Mucosa of stomach (tissue), 1 donor: Measurements from ENCODE around the gene STAB1.

Experiments
- H3K27me3 ChIP-seq: one replicate; pipeline ENCODE4 v1.7.0; 2013; ENCODE audit warnings: mild to moderate bottlenecking, low read length; ENCODE audit not compliant: control insufficient read depth, insufficient read depth
- H3K36me3 ChIP-seq: one replicate; pipeline ENCODE4 v1.7.0; 2013; ENCODE audit warnings: low read length; ENCODE audit not compliant: control insufficient read depth, insufficient read depth
- H3K4me1 ChIP-seq: one replicate; pipeline ENCODE4 v1.7.0; 2013; ENCODE audit warnings: mild to moderate bottlenecking, low read length; ENCODE audit not compliant: control insufficient read depth, insufficient read depth
- H3K4me3 ChIP-seq: one replicate; pipeline ENCODE4 v1.7.0; 2013; ENCODE audit warnings: low read length
- H3K9ac ChIP-seq: one replicate; pipeline ENCODE4 v1.7.0; 2013; ENCODE audit warnings: mild to moderate bottlenecking, low read length, moderate library complexity
- H3K9me3 ChIP-seq: one replicate; pipeline ENCODE4 v1.7.0; 2013; ENCODE audit warnings: mild to moderate bottlenecking, low read length, moderate library complexity; ENCODE audit not compliant: control insufficient read depth
- donor health status: Pancreatic carcinoma.

STAB1 gene

DNA sequence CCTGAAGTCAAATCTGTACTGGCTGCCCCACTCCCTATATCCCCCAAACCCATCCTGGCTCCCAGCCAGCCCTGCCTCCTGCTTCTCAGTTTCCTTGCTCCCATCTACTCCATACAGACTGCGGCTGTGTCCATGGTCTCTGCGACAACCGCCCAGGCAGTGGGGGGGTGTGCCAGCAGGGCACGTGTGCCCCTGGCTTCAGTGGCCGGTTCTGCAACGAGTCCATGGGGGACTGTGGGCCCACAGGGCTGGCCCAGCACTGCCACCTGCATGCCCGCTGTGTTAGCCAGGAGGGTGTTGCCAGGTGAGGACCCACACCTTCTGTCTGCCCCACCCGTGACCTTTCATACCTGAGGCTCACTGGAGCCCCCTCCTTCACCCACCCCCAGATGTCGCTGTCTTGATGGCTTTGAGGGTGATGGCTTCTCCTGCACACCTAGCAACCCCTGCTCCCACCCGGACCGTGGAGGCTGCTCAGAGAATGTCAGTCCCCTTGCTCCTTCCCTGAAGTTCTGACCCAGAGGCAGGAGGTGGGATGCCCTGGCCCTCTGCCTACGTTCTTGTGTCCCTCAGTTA lies 14.7 kb downstream of the STAB1 start:
- H3K4me3 ChIP-seq, result no peak overlapping the region
- H3K27me3 ChIP-seq, result no peaks in the 10 kb centered on the region
- no peaks in the 10 kb centered on the region for H3K36me3 ChIP-seq
- H3K4me1 ChIP-seq, result no peaks in the 10 kb centered on the region
- no peak overlapping the region for H3K9ac ChIP-seq
- H3K9me3 ChIP-seq, result no peaks in the 10 kb centered on the region

GRCh38 chr3:52511509-52511908 lies 16.4 kb downstream of the STAB1 start:
- no peak overlapping the region for H3K4me3 ChIP-seq
- no peaks in the 10 kb centered on the region for H3K4me1 ChIP-seq
- H3K36me3 ChIP-seq, result no peaks in the 10 kb centered on the region
- H3K9me3 ChIP-seq, result no peaks in the 10 kb centered on the region
- no peaks in the 10 kb centered on the region for H3K27me3 ChIP-seq
- H3K9ac ChIP-seq, result no peak overlapping the region

- Histone ChIP-seq H3K36me3 (no peaks in the 10 kb centered on the region), H3K9ac (no peak overlapping the region), H3K9me3 (no peaks in the 10 kb centered on the region), H3K27me3 (peaks cover 4% of the 10 kb centered on the region), H3K4me1 (no peaks in the 10 kb centered on the region), H3K4me3 (no peak overlapping the region)
Observed at GRCh38 chr3:52512105-52512504, 17.0 kb downstream of the STAB1 start.

DNA sequence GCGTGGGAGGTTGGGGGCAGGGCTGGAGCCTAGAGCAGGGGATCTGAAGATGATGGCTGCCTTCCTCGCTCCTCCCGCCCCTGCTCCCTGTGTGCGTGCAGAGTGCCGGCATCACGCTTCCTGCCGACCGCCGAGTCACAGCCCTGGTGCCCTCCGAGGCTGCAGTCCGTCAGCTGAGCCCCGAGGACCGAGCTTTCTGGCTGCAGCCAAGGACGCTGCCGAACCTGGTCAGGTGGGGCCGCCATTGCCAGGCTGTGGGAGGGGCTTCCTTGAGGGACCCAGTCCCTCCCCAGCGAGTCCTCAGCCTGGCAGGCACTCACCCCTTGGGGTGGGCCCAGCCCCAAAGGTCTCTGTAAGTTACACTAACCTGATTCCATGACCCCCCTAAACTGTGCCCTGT lies 17.6 kb downstream of the STAB1 start:
- no peak overlapping the region for H3K4me3 ChIP-seq
- no peaks in the 10 kb centered on the region for H3K9me3 ChIP-seq
- H3K9ac ChIP-seq, result no peak overlapping the region
- H3K36me3 ChIP-seq, result no peaks in the 10 kb centered on the region
- peaks cover 10% of the 10 kb centered on the region for H3K27me3 ChIP-seq
- no peaks in the 10 kb centered on the region for H3K4me1 ChIP-seq

DNA sequence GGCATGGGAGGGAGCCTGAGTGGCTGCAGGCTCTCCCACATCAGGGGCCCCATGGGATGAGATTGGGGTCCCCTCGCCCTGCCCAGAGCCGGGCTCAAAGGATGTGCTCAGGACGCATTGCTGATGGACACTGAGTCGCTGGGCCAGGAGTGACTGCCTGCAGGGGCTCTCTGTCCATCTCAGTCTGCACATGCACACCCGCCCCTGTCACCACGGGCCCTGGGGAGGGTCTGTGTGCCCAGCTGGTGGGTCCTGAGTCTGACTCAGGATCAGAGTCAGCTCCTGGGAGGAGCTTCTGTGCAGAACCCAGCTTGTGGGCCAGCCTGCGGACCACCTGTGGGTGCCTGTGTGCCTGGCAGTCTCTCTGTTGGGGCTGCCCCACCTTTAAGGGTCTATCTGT lies 18.1 kb downstream of the STAB1 start:
- no peak overlapping the region for H3K9ac ChIP-seq
- no peaks in the 10 kb centered on the region for H3K36me3 ChIP-seq
- H3K4me1 ChIP-seq, result peaks cover 4% of the 10 kb centered on the region
- H3K9me3 ChIP-seq, result no peaks in the 10 kb centered on the region
- peaks cover 14% of the 10 kb centered on the region for H3K27me3 ChIP-seq
- H3K4me3 ChIP-seq, result no peak overlapping the region

DNA sequence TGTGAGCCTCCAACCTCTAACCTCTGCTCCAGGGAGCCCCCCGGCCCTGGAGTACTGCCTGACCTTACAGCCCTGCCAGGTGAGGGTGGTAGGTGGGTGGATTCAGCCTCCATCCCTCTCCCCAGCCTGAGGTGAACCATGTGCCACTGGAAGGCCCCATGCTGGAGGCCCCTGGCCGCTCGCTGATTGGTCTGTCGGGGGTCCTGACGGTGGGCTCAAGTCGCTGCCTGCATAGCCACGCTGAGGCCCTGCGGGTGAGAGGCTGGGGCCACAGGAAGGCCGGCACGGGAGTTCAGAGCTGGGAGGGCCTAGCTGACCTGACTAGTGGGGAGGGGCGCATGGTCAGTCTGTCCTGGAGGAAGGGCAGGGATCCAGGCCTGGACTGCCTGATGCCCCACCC lies 19.4 kb downstream of the STAB1 start:
- H3K4me1 ChIP-seq, result peaks cover 8% of the 10 kb centered on the region
- H3K36me3 ChIP-seq, result no peaks in the 10 kb centered on the region
- H3K27me3 ChIP-seq, result peaks cover 17% of the 10 kb centered on the region
- no peaks in the 10 kb centered on the region for H3K9me3 ChIP-seq
- H3K4me3 ChIP-seq, result no peak overlapping the region
- H3K9ac ChIP-seq, result no peak overlapping the region

DNA sequence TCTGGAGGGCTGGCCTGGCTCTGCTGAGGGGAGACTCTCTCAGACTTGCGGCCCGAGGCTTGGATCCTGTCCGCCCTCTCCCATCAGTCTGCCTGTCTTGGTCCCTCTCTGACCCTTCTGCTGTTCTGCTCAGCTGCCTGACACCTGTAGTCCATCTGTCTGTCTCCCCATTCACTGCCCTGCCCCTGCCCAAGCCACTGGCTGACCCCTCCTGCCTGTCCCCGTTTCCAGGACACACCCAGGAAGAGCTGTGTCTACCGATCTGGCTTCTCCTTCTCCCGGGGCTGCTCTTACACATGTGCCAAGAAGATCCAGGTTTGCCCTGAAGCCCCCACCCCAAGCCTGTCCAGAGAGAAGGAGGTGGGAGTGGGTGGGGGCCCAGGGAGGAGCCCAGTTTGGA lies 20.1 kb downstream of the STAB1 start:
- H3K27me3 ChIP-seq, result peaks cover 17% of the 10 kb centered on the region
- no peak overlapping the region for H3K9ac ChIP-seq
- peaks cover 8% of the 10 kb centered on the region for H3K4me1 ChIP-seq
- no peak overlapping the region for H3K4me3 ChIP-seq
- no peaks in the 10 kb centered on the region for H3K36me3 ChIP-seq
- H3K9me3 ChIP-seq, result no peaks in the 10 kb centered on the region

DNA sequence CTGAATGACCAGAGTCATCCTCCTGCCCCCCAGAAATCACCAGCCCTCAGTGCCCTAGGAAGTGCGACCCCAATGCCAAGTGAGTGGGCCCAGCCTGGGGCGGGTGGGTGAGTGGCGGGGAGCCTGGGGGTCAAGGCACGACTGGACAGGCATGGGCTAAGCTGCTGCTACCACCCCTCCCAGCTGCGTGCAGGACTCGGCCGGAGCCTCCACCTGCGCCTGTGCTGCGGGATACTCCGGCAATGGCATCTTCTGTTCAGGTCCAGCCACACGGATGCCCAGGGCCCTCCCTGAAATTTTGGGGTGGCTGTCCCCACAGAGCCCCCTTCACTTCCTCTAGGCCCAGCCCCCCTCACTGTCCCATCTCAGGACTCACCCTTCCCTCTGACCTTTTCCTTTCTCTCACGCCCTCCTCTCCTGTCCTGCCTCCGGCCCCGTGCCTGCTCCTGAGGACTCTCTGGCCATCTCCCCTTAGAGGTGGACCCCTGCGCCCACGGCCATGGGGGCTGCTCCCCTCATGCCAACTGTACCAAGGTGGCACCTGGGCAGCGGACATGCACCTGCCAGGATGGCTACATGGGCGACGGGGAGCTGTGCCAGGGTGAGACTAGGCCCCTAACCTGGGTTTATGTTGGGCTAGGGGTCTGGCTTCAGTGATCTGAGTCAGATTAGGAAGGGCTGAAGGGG lies 21.5 kb downstream of the STAB1 start:
- H3K4me1 ChIP-seq, result peaks cover 8% of the 10 kb centered on the region
- no peaks in the 10 kb centered on the region for H3K9me3 ChIP-seq
- H3K4me3 ChIP-seq, result no peak overlapping the region
- no peaks in the 10 kb centered on the region for H3K36me3 ChIP-seq
- peaks cover 17% of the 10 kb centered on the region for H3K27me3 ChIP-seq
- H3K9ac ChIP-seq, result no peak overlapping the region

DNA sequence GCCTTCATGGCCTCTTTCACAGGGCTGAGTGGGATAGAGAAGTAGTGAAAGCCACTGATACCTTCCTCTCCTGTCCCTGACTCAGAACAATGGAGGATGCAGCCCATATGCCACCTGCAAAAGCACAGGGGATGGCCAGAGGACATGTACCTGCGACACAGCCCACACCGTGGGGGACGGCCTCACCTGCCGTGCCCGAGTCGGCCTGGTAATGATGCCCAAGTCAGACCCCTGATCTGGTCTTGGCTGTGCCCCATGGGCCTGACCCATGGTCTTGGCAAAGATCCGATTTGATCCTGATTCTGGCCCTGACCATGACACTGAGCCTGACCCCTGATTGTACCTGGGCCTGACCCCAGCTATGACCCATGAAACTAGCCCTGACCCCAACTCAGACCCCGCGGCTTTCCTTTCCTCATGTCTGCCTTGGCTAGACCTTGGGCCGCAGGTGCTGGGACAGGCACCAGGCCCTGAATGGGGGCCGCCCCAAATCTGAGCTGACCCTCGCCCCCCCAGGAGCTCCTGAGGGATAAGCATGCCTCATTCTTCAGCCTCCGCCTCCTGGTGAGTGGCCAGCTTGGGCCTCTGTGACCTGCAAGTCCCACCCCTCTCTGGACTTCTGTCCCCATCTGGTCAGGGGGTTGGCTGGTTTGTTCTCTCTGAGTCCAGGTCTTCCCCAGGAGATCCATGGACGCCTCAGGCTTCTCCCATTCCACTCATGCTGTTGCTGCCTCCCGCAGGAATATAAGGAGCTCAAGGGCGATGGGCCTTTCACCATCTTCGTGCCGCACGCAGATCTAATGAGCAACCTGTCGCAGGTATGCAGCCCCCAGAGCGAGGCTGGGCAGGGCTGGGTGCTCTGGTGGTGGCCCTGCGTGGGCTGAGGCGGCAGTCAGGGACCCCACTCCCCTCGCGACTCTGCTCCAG lies 22.9 kb downstream of the STAB1 start:
- Histone ChIP-seq H3K4me3 (no peak overlapping the region), H3K9ac (no peak overlapping the region), H3K36me3 (no peaks in the 10 kb centered on the region), H3K9me3 (no peaks in the 10 kb centered on the region), H3K4me1 (peaks cover 8% of the 10 kb centered on the region), H3K27me3 (peaks cover 17% of the 10 kb centered on the region)

DNA sequence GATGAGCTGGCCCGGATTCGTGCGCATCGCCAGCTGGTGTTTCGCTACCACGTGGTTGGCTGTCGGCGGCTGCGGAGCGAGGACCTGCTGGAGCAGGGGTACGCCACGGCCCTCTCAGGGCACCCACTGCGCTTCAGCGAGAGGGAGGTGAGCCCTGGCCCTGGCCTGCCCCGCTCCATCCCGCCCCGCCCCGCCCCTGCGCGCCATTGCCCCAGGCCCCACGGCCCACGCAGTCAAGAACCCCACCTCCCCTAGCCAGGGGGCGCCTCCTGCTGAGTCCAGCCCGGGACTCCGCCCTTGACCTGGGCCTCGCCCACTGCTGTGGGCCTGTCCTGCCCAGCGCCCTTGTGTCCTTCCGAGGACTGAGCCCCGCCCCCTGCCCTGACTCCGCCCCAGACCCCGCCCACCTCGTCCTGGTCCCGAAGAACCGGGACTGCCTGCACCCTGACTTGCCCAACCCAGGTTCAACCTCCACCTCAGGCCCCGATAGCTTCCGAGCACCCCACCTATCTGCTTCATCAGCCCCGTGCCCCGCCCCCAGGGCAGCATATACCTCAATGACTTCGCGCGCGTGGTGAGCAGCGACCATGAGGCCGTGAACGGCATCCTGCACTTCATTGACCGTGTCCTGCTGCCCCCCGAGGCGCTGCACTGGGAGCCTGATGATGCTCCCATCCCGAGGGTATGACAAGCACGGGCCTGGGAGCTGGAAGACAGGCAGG lies 23.7 kb downstream of the STAB1 start:
- no peaks in the 10 kb centered on the region for H3K9me3 ChIP-seq
- no peak overlapping the region for H3K9ac ChIP-seq
- H3K4me3 ChIP-seq, result no peak overlapping the region
- peaks cover 8% of the 10 kb centered on the region for H3K4me1 ChIP-seq
- H3K27me3 ChIP-seq, result peaks cover 17% of the 10 kb centered on the region
- no peaks in the 10 kb centered on the region for H3K36me3 ChIP-seq

- no peaks in the 10 kb centered on the region for H3K9me3 ChIP-seq
- peaks cover 8% of the 10 kb centered on the region for H3K4me1 ChIP-seq
- H3K36me3 ChIP-seq, result no peaks in the 10 kb centered on the region
- H3K4me3 ChIP-seq, result no peak overlapping the region
- H3K9ac ChIP-seq, result no peak overlapping the region
- H3K27me3 ChIP-seq, result peaks cover 17% of the 10 kb centered on the region
Observed at GRCh38 chr3:52519445-52520140, 24.5 kb downstream of the STAB1 start.
